ENCODE results near the gene CASQ1.

GRCh38 chr1:160227034-160227433 lies 36.7 kb downstream of the CASQ1 start:
- TF ChIP-seq MYC (IDR thresholded peaks at IDR 0.05; ENCODE audit: low read depth, low read length) (no peak), CTCF (IDR thresholded peaks at IDR 0.05; ENCODE audit: extremely low read depth in 1 of 2, insufficient read depth in 1 of 2, low read depth in 1 of 2, low read length in 2 of 2) (no peak), POLR2A (IDR thresholded peaks at IDR 0.05; ENCODE audit: low read depth, low read length) (no peak), FOS (IDR thresholded peaks at IDR 0.05; ENCODE audit: borderline replicate concordance, insufficient read depth, low read length) (no peak)
